Fibroblast of pulmonary artery (primary cell): Measurements from ENCODE around the gene CKB.

Experiments used
- DNase-seq: peaks from one replicate; pipeline ENCODE4 v3.0.0-alpha.2; 2010; ENCODE audit warnings: low read depth
- H3K4me3 ChIP-seq: replicated peaks from 2 replicates; pipeline ENCODE4 v1.5.1; 2011; ENCODE audit warnings: low read depth, mild to moderate bottlenecking, control low read depth, low read length, moderate library complexity
- CTCF ChIP-seq: IDR thresholded peaks from 2 replicates; pipeline ENCODE4 v1.5.1; 2011; ENCODE audit warnings: mild to moderate bottlenecking, control low read depth, low read length, inconsistent platforms; ENCODE audit errors: missing control alignments

The CKB gene

GRCh38 chr14:103521951-103522563 lies 573 bp downstream of the CKB start:
- DNase-seq = no peak
- no peak for TF ChIP-seq CTCF
- H3K4me3 ChIP-seq = peak overlapping the region; percentile 40

- peak overlapping the region; percentile 40 for H3K4me3 ChIP-seq
- no peak for TF ChIP-seq CTCF
- DNase-seq = no peak
Measured at GRCh38 chr14:103521438-103521950, 1.1 kb downstream of the CKB start.

GRCh38 chr14:103520657-103521437 lies 1.8 kb downstream of the CKB start:
- H3K4me3 ChIP-seq = peak overlapping the region; percentile 39
- peak; percentile 19 for TF ChIP-seq CTCF
- peak; percentile 52 for DNase-seq

GRCh38 chr14:103520269-103520656 lies 2.4 kb downstream of the CKB start:
- no peak overlapping the region for H3K4me3 ChIP-seq
- TF ChIP-seq CTCF = no peak
- DNase-seq = no peak

- TF ChIP-seq CTCF = no peak
- no peak for DNase-seq
- no peak overlapping the region for H3K4me3 ChIP-seq
Measured at GRCh38 chr14:103519837-103520212, 2.8 kb downstream of the CKB start.

GRCh38 chr14:103519043-103519836 lies 3.4 kb downstream of the CKB start:
- TF ChIP-seq CTCF = no peak
- peak; percentile 33 for DNase-seq
- no peak overlapping the region for H3K4me3 ChIP-seq
